Esophagus squamous epithelium (tissue), 4 donors: ENCODE data around the gene EEF1AKMT3.

Experiments used
- POLR2A ChIP-seq, 4 donors: fragments of 450-650 bp; IDR thresholded peaks; one replicate each; pipeline ENCODE4 v1.6.1; 2017; ENCODE audit warnings: antibody characterized with exemption in 4 of 4, mild to moderate bottlenecking in 4 of 4, moderate library complexity in 3 of 4
- TF ChIP-seq, protein P1 (sequence below), 6 experiments: fragments of 450-650 bp in 4 of 6; fragments of 200-600 bp in 2 of 6; sonication (generic) in 2 of 6; IDR thresholded peaks; one replicate each; pipeline ENCODE4 v1.5.1; 2016 to 2019; ENCODE audit warnings: antibody characterized with exemption in 6 of 6, mild to moderate bottlenecking in 4 of 6, moderate library complexity in 4 of 6

DNA sequence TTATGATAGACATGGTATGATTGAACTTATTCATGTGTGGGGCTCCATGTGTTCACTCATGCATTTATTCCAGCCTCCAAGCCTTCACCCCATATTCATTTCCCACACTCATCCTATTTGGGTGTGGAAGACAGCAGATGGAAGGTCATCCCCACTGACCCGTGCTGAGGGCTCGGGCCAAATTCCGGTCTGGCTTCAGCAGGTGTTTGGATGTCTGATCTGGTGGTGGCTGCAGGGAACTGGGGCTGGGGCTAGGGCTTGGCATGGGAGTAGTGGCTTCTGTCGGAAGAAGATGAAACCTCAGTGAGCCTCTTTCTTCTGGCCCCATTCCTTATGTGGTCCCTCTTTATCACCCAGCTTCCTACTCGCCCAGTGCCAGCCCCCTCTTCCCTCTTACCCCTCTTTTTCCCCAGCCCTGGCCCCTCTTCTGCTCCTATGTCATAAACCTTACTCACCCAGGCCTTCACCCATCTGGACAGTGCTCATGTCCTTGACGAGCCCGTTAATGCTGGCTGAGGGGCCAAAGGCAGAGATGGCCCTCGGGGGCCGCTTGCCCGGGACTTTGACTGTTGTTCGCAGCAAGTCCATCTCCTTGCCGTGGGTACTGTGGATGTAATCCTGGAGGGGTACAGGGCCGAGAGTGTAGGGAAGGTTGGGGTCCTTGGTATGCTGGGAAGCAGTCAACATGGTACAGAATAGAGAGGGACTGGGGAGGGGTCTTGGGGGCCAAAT is 41.9 kb upstream of the EEF1AKMT3 start:
- TF ChIP-seq, protein P1, sequence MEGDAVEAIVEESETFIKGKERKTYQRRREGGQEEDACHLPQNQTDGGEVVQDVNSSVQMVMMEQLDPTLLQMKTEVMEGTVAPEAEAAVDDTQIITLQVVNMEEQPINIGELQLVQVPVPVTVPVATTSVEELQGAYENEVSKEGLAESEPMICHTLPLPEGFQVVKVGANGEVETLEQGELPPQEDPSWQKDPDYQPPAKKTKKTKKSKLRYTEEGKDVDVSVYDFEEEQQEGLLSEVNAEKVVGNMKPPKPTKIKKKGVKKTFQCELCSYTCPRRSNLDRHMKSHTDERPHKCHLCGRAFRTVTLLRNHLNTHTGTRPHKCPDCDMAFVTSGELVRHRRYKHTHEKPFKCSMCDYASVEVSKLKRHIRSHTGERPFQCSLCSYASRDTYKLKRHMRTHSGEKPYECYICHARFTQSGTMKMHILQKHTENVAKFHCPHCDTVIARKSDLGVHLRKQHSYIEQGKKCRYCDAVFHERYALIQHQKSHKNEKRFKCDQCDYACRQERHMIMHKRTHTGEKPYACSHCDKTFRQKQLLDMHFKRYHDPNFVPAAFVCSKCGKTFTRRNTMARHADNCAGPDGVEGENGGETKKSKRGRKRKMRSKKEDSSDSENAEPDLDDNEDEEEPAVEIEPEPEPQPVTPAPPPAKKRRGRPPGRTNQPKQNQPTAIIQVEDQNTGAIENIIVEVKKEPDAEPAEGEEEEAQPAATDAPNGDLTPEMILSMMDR (IDR thresholded peaks at IDR 0.05): no peak
- no peak for TF ChIP-seq POLR2A (IDR thresholded peaks at IDR 0.05)
